Liver (tissue), 3 donors: ENCODE data around the gene IQCK.

Experiments
- EGR1 ChIP-seq, 2 donors: IDR thresholded peaks; 2 replicates each; pipeline ENCODE4 v1.6.1; 2016 to 2018; ENCODE audit warnings: antibody characterized with exemption in 2 of 2, low read depth in 2 of 2
- RXRA ChIP-seq, 2 donors: IDR thresholded peaks; 2 replicates each; pipeline ENCODE4 v1.6.1; 2017 to 2018; ENCODE audit warnings: antibody characterized with exemption in 2 of 2, mild to moderate bottlenecking in 1 of 2
- YY1 ChIP-seq: IDR thresholded peaks from 2 replicates; pipeline ENCODE4 v1.6.1; 2016; ENCODE audit warnings: antibody characterized with exemption, mild to moderate bottlenecking
- TF ChIP-seq, protein P1 (sequence below): fragments of 150-350 bp; IDR thresholded peaks from 2 replicates; pipeline ENCODE4 v1.5.1; 2017; ENCODE audit warnings: improper control_type of control experiment, low read depth, low read length; ENCODE audit not compliant: missing input control
- TF ChIP-seq, protein P2 (sequence below): IDR thresholded peaks from 2 replicates; pipeline ENCODE4 v1.6.1; 2016; ENCODE audit warnings: antibody characterized with exemption
- donor health status: healthy.
- donor health status: healthy.

DNA sequence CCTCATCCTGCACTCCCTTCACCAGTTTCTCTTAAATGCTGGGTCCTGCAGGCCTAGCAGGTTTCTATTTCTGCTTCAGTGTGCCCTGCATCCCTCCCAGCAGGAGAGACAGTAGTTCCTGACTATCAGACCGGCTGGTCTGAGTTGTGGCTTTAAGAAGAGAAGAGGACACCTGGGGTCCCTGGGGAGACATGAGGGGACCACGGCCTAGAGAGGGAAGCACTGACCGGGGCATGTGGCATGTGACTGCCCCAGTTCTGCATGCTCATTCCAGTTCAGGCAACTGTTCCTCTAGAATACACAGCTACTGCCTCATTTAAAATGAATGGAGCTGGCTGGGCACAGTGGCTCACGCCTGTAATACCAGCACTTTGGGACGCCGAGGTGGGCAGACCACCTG is 105.3 kb downstream of the IQCK start:
- TF ChIP-seq, protein P1, sequence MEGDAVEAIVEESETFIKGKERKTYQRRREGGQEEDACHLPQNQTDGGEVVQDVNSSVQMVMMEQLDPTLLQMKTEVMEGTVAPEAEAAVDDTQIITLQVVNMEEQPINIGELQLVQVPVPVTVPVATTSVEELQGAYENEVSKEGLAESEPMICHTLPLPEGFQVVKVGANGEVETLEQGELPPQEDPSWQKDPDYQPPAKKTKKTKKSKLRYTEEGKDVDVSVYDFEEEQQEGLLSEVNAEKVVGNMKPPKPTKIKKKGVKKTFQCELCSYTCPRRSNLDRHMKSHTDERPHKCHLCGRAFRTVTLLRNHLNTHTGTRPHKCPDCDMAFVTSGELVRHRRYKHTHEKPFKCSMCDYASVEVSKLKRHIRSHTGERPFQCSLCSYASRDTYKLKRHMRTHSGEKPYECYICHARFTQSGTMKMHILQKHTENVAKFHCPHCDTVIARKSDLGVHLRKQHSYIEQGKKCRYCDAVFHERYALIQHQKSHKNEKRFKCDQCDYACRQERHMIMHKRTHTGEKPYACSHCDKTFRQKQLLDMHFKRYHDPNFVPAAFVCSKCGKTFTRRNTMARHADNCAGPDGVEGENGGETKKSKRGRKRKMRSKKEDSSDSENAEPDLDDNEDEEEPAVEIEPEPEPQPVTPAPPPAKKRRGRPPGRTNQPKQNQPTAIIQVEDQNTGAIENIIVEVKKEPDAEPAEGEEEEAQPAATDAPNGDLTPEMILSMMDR = no peak
- no peak for TF ChIP-seq YY1
- TF ChIP-seq, protein P2, sequence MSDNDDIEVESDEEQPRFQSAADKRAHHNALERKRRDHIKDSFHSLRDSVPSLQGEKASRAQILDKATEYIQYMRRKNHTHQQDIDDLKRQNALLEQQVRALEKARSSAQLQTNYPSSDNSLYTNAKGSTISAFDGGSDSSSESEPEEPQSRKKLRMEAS = no peak
- no peak for TF ChIP-seq RXRA (IDR thresholded peaks at IDR 0.05)
- no peak for TF ChIP-seq EGR1 (IDR thresholded peaks at IDR 0.05; ENCODE audit: low read depth in 2 of 2)
